NK-92 treated with Interleukin-12 subunit alpha and Interleukin-12 subunit beta, amount 100 ng/mL, for 24 hours (cell line): Measurements from ENCODE around the gene TK1.
"Not testable (repeated sequence)": the region's sequence is repeated elsewhere in the genome, so short reads cannot be mapped to it uniquely, and the experiment has no call there.

Source experiments
- DNase-seq: peaks from one replicate; lab custom pipeline; 2025; lab: John Stamatoyannopoulos, UW

TK1 gene

GRCh38 chr17:78176548-78177025 is 10.3 kb downstream of the TK1 start:
- DNase-seq, result peak; percentile 15

DNA sequence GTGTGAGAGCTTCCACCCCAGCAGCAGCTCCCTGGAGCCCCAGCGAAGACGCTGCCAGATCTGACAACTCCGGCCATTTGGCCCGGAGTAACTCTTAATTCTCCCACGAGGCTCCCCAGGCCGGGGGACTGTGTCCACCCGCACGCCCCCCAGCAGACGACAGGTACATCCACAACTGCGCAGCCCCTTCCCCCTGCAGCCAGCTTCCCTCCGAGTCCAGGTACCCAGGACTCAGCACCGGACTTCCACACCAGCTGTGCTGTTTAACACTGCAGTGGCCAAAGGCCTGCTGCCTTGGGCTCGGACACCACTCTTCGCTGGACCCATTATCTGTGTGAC is 11.2 kb downstream of the TK1 start:
- no peak for DNase-seq

GRCh38 chr17:78174870-78175642 is 11.8 kb downstream of the TK1 start:
- DNase-seq, result no peak

- no peak for DNase-seq
Observed at GRCh38 chr17:78174346-78174869, 12.4 kb downstream of the TK1 start.

DNA sequence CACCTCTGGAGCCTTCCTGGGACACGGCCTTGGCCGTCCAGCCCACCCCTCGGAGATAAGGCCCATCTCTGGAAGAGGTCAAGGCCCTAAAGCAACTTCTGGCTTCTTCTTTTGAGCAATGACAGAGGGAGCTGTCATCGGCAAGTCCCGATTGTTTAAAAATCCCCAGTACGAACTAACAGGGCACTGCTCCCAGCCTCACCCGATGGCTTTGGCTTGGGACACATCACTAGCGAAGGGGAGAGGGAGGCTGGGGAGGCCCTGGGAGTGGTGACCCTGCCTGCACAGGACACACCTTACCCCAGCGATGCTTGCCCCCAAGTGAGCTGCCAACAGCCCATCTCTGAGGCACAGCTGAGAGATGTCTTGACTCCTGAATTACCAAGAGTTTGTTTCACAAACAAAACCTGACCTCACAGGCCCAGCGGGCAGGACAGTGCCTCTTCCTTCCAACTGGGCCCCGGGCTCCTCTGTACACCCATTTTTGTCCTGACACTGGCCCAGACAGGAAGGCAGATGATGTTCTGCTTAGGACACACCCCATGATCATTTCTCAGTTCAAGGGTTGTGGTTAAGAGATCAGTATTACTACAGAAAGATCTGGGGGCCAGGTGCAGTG is 13.6 kb downstream of the TK1 start:
- DNase-seq, result no peak

DNA sequence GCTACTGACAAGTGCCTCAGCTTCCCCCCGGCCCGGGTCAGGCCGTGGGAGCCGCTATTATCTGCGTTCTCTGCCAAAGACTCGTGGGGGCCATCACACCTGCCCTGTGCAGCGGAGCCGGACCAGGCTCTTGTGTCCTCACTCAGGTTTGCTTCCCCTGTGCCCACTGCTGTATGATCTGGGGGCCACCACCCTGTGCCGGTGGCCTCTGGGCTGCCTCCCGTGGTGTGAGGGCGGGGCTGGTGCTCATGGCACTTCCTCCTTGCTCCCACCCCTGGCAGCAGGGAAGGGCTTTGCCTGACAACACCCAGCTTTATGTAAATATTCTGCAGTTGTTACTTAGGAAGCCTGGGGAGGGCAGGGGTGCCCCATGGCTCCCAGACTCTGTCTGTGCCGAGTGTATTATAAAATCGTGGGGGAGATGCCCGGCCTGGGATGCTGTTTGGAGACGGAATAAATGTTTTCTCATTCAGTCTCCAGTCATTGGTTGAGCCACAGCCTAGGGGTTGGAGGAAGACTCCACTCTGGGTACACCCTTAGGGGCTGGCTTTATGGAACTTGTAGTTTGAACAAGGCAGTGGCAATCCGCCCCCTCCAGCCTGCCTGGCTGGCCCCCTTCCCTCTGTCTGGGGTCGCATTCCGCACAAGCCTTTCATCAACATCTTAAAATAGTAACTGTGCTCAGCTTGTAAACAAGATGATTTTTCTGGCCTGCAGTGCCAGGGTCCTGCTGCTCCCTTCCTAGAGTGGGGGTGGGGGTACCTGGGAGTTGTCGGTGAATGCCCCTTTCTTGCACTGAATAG is 14.4 kb downstream of the TK1 start:
- no peak for DNase-seq

- DNase-seq, result not testable (repeated sequence)
Observed at GRCh38 chr17:78171591-78172248, 15.1 kb downstream of the TK1 start.

- DNase-seq, result no peak
Observed at GRCh38 chr17:78170692-78171590, 15.9 kb downstream of the TK1 start.

- DNase-seq, result no peak
Observed at GRCh38 chr17:78168903-78169793, 17.7 kb downstream of the TK1 start.

DNA sequence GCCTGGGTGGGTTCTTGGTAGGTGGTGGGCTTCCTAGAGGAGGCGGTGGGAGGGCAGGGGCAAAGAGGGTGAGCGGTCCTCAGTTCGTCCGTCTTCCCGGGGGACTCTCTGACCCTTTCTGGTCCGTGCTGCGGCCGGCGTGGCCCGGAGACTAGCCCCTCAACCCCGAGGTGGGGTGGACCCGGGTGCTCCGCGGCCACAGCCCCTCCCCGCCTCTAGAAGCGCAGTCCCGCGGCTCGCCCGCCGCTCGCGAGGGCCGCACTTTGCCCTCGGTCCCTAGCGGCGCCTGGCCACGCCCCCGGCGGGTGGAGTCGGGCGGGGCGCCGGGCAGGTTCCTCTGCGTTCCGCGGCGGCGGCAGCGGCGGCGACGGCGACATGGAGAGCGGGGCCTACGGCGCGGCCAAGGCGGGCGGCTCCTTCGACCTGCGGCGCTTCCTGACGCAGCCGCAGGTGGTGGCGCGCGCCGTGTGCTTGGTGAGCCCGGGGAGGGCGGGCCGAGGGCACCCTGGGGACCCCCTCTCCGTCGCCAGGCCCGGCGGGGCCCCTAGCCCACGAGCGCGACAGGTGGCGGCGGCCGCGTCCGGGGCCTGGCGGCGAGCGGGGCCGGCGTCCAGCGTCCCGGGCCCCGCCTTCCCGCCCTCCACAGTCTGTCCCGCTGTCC is 18.5 kb downstream of the TK1 start, which contains the start of gene SYNGR2:
Gene SYNGR2 (plus strand): TSS at position 340 of the 661 bp plus-strand sequence. CDS start 36 bp downstream, at position 376.
- peak; percentile 71 for DNase-seq

DNA sequence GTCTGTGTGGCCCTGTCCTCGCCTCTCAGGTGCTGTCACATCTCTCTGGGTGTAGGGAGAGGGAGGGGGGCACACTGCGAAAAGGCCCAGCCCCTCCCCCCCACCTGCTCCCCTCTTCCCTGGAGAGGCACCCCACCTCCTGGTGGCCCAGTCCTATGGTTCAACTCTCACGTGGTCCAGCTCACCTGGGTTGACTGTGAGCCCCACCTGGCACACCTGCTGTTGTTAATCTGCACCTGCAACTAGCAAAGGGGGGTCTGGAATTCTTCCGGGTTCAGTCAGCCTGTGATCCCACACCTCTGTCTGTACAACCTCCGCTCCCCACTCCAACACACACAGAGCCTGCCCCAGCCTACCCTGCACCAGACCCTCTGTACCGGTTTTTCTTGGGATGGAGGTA is 20.4 kb downstream of the TK1 start:
- no peak for DNase-seq

DNA sequence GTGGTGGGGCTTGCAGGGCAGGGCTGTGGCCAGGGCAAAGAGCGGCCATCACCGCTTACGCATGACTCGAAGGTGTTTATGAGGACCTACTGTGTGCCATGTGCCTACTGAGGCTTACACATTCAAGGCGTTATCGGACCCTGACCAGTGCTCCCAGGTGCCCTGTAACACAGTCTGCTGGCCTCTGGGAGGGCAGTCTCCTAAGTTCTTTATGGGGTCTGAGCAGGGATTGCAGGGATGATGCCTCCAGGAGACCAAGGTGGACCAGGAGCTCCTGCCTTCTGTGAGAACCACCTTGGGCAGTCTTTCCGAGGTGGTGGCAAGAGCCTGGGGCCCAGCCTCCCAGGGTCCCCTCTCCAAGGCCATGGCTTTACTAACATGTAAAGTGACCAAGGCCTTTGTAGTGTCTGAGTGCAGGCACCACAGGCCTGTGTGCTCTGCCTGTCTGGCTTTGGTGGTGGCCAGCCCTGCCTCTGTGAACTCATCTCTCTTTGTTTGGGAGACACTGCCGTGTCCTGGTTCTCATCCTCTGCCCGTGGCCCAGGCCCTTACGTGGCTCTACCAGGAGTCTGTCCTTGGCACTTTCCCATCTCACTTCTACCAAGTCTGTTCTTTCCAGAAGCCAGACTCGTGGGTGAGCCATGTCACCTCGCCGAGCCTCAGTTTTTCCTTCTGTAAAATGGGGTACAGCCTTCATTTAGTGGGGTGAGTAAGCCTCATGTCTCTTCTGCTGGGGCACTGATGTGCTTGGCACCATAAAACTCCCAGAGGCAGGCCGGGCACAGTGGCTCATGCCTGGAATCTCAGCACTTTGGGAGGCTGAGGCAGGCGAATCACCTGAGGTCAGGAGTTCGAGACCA is 21.9 kb downstream of the TK1 start:
- DNase-seq, result no peak

GRCh38 chr17:78163881-78164747 is 22.7 kb downstream of the TK1 start:
- DNase-seq, result no peak

GRCh38 chr17:78159575-78160158 is 27.2 kb downstream of the TK1 start:
- DNase-seq, result no peak

- DNase-seq, result no peak
Observed at GRCh38 chr17:78154903-78155811, 31.7 kb downstream of the TK1 start.

DNA sequence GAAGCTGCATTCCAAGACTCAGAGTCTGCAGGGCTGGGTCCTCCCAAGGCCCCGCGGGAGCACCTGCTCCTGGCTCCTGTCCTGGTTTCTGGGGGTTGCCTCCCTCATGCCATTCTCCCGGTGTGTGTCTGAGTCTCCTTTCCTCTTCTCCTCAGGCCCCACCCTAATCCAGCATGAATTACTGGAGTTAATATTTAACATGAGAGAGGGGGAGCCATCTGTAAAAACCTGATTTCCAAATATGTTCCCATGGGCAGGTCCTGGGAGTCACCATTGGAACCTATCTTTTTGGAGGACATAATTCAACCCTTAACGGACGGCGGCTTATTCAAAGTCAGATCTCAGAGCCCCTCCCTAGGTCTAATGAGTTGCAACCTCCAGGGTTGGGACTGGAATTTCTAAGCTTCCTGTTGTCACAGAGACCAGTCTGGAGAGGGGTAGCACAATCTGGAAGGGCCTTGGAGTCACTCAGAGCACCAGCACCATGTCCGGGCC is 35.3 kb downstream of the TK1 start:
- no peak for DNase-seq
